GM18511 (cell line): ENCODE results near the gene TMEM86A.

Source experiments
- ATAC-seq: cut with Tn5 transposase; IDR thresholded peaks from one replicate; pipeline ENCODE4 v1.9.1; 2021; ENCODE audit warnings: mild to moderate bottlenecking, moderate library complexity; ENCODE audit not compliant: unreplicated experiment

Gene TMEM86A

DNA sequence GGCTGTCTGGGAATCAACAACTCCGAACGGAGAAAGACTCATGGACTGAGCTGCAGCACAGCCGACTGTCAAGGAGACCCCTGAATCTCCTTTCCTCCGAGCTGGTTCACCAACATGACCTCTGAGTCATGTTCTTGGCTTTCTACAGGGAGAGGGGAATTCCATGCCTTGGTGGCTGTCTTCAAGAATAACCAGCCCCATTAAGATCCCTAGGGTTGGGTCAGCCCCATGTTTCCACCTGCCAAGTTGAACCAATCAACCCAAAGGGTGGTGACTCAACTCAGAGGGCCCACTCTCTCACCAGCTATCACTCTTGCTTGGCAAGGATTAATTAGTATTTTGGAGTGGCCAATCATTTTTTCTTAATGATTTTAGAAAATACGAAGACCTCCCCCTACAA, 55.7 kb downstream of the TMEM86A start:
- ATAC-seq, result no peak
